Measurements from ENCODE around the gene AVEN. TPM values are rescaled to one million over a fixed set of nuclear protein-coding genes. Genes with fewer than 3 reads are reported as not detected.

AVEN gene
- polyA plus RNA-seq, 1 of the 3 experiments (the other 2 are of a cell fraction) = 7.5 TPM

- POLR2A ChIA-PET = no interaction called here
- H3K9me2 ChIP-seq = no peaks in the 10 kb centered on the region
Measured at GRCh38 chr15:33903661-33904060, 135.3 kb downstream of the AVEN start.

DNA sequence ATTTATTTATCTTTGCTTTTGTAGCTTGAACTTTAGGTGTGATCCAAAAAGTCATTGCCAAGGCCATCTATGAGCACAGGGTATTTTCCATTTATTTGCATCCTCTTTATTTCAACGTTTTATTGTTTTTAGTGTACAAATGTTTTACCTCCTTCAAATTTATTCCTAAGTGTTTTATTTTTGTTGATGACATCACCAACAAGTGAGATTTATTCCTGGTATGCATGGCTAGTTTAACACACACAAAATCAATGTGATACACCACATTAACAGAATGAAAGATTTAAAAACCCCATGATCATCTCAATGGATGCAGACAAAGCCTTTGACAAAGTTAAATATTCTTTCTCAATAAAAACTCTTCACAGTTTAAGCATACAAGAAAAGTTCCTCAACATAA lies 137.0 kb downstream of the AVEN start:
- H3K9ac ChIP-seq = no peak overlapping the region
- WGBS (ENCODE audit: low lambda C conversion rate) = 0% methylated on average over 1 of the region's 1 CpG
- H3F3A ChIP-seq (replicated peaks; ENCODE audit: insufficient read depth) = peaks cover 6% of the 10 kb centered on the region
- ChIA-PET CTCF (no interaction called here), POLR2A (no interaction called here)
- H3K4me2 ChIP-seq = no peak overlapping the region
- H3K4me1 ChIP-seq (ENCODE audit: control insufficient read depth in 1 of 2, insufficient read depth in 2 of 2, low read depth in 1 of 2, low read length in 1 of 2) = peaks cover 3 to 6% of the 10 kb centered on the region in 2 experiments; a peak in 3 of 4 replicates
- H3K27ac ChIP-seq (ENCODE audit: low read depth in 2 of 2, low read length in 1 of 2) = no peak overlapping the region
- H3K36me3 ChIP-seq (replicated peaks in 1 of 2; ENCODE audit: control insufficient read depth in 1 of 2, insufficient read depth in 2 of 2, low read length in 1 of 2) = no peaks in the 10 kb centered on the region
- no peaks in the 10 kb centered on the region for H3K9me3 ChIP-seq
- TF ChIP-seq GATA2 (CRISPR knock-in tag; IDR thresholded peaks at IDR 0.05) (no peak), JUND (IDR thresholded peaks at IDR 0.05) (no peak)
- DNase-seq = no peak
- H3K27me3 ChIP-seq (ENCODE audit: insufficient read depth) = no peaks in the 10 kb centered on the region
- no peak overlapping the region for H3K4me3 ChIP-seq (ENCODE audit: low read depth in 2 of 2, low read length in 1 of 2)
- no peak overlapping the region for H2AFZ ChIP-seq (ENCODE audit: low read depth)
- H3K9me2 ChIP-seq = no peaks in the 10 kb centered on the region
- no peaks in the 10 kb centered on the region for H4K20me1 ChIP-seq (ENCODE audit: insufficient read depth)
- no peaks in the 10 kb centered on the region for H3K79me2 ChIP-seq (ENCODE audit: insufficient read depth)

More at GRCh38 chr15:33903661-33904060, 135.3 kb downstream of the AVEN start:
- Histone ChIP-seq H3K9me3 (no peaks in the 10 kb centered on the region), H2AFZ (ENCODE audit: low read depth) (no peak overlapping the region), H3K9ac (no peak overlapping the region), H4K20me1 (ENCODE audit: insufficient read depth) (no peaks in the 10 kb centered on the region), H3K36me3 (replicated peaks in 1 of 2; ENCODE audit: control insufficient read depth in 1 of 2, insufficient read depth in 2 of 2, low read length in 1 of 2) (no peaks in the 10 kb centered on the region), H3K4me2 (no peak overlapping the region), H3K27ac (ENCODE audit: low read depth in 2 of 2, low read length in 1 of 2) (no peak overlapping the region), H3K4me1 (ENCODE audit: control insufficient read depth in 1 of 2, insufficient read depth in 2 of 2, low read depth in 1 of 2, low read length in 1 of 2) (peaks cover 0 to 12% of the 10 kb centered on the region in 2 experiments), H3F3A (replicated peaks; ENCODE audit: insufficient read depth) (peaks cover 13% of the 10 kb centered on the region), H3K79me2 (ENCODE audit: insufficient read depth) (no peaks in the 10 kb centered on the region), H3K27me3 (ENCODE audit: insufficient read depth) (no peaks in the 10 kb centered on the region), H3K4me3 (ENCODE audit: low read depth in 2 of 2, low read length in 1 of 2) (no peak overlapping the region)
- no peak for TF ChIP-seq GATA2 (CRISPR knock-in tag; IDR thresholded peaks at IDR 0.05)
- no peak for TF ChIP-seq FOSL2 (IDR thresholded peaks at IDR 0.05; ENCODE audit: borderline replicate concordance, low read depth)
- no peak for TF ChIP-seq FOXM1 (IDR thresholded peaks at IDR 0.05; ENCODE audit: low read depth)
- TF ChIP-seq RXRA (IDR thresholded peaks at IDR 0.05; ENCODE audit: borderline replicate concordance, low read depth) = no peak
- TF ChIP-seq CHD2 (IDR thresholded peaks at IDR 0.05; ENCODE audit: low read length, partially characterized antibody) = no peak
- TF ChIP-seq NRF1 (IDR thresholded peaks at IDR 0.05; ENCODE audit: low read depth, low read length) = no peak
- TF ChIP-seq, protein P1, sequence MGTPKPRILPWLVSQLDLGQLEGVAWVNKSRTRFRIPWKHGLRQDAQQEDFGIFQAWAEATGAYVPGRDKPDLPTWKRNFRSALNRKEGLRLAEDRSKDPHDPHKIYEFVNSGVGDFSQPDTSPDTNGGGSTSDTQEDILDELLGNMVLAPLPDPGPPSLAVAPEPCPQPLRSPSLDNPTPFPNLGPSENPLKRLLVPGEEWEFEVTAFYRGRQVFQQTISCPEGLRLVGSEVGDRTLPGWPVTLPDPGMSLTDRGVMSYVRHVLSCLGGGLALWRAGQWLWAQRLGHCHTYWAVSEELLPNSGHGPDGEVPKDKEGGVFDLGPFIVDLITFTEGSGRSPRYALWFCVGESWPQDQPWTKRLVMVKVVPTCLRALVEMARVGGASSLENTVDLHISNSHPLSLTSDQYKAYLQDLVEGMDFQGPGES (IDR thresholded peaks at IDR 0.05; ENCODE audit: low read depth, low read length) = no peak
- TF ChIP-seq TEAD4 (IDR thresholded peaks at IDR 0.05; ENCODE audit: borderline replicate concordance, insufficient read depth) = no peak
- DNase-seq = no peak
- WGBS (ENCODE audit: low lambda C conversion rate) = 78% methylated on average over 2 of the region's 2 CpGs
- CTCF ChIA-PET = no interaction called here

GRCh38 chr15:33894193-33894592 lies 144.8 kb downstream of the AVEN start:
- Histone ChIP-seq H3F3A (replicated peaks; ENCODE audit: insufficient read depth) (peaks cover 4% of the 10 kb centered on the region), H2AFZ (ENCODE audit: low read depth) (no peak overlapping the region), H3K36me3 (replicated peaks in 1 of 2; ENCODE audit: control insufficient read depth in 1 of 2, insufficient read depth in 2 of 2, low read length in 1 of 2) (no peaks in the 10 kb centered on the region), H3K79me2 (ENCODE audit: insufficient read depth) (no peaks in the 10 kb centered on the region), H3K27me3 (ENCODE audit: insufficient read depth) (no peaks in the 10 kb centered on the region), H4K20me1 (ENCODE audit: insufficient read depth) (no peaks in the 10 kb centered on the region), H3K9ac (no peak overlapping the region), H3K9me2 (no peaks in the 10 kb centered on the region), H3K4me2 (no peak overlapping the region), H3K27ac (ENCODE audit: low read depth in 2 of 2, low read length in 1 of 2) (no peak overlapping the region), H3K9me3 (no peaks in the 10 kb centered on the region), H3K4me1 (ENCODE audit: control insufficient read depth in 1 of 2, insufficient read depth in 2 of 2, low read depth in 1 of 2, low read length in 1 of 2) (peaks cover 3 to 5% of the 10 kb centered on the region in 2 experiments; a peak in 2 of 4 replicates), H3K4me3 (ENCODE audit: low read depth in 2 of 2, low read length in 1 of 2) (no peak overlapping the region)
- no peak for DNase-seq
- TF ChIP-seq NFIC (IDR thresholded peaks at IDR 0.05; ENCODE audit: borderline replicate concordance) (no peak), ELF1 (IDR thresholded peaks at IDR 0.05) (no peak), RXRA (IDR thresholded peaks at IDR 0.05; ENCODE audit: borderline replicate concordance, low read depth) (no peak), CTCF (IDR thresholded peaks at IDR 0.05) (no peak), EP300 (IDR thresholded peaks at IDR 0.05; ENCODE audit: borderline replicate concordance in 1 of 2, low read depth in 1 of 2, low read length in 1 of 2) (no peak), MEF2A (IDR thresholded peaks at IDR 0.05; ENCODE audit: borderline replicate concordance, low read depth) (no peak), TAF1 (IDR thresholded peaks at IDR 0.05; ENCODE audit: borderline replicate concordance, low read depth, low read length) (no peak), FOSL2 (IDR thresholded peaks at IDR 0.05; ENCODE audit: borderline replicate concordance, low read depth) (no peak), GABPA (IDR thresholded peaks at IDR 0.05; ENCODE audit: low read depth) (no peak), RFX5 (IDR thresholded peaks at IDR 0.05; ENCODE audit: low read length) (no peak), GATA2 (CRISPR knock-in tag; IDR thresholded peaks at IDR 0.05) (no peak), JUND (IDR thresholded peaks at IDR 0.05) (no peak), MAX (IDR thresholded peaks at IDR 0.05; ENCODE audit: low read depth) (no peak), TCF12 (IDR thresholded peaks at IDR 0.05) (no peak), NRF1 (IDR thresholded peaks at IDR 0.05; ENCODE audit: low read depth, low read length) (no peak)
- TF ChIP-seq, protein P2, sequence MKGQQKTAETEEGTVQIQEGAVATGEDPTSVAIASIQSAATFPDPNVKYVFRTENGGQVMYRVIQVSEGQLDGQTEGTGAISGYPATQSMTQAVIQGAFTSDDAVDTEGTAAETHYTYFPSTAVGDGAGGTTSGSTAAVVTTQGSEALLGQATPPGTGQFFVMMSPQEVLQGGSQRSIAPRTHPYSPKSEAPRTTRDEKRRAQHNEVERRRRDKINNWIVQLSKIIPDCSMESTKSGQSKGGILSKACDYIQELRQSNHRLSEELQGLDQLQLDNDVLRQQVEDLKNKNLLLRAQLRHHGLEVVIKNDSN (IDR thresholded peaks at IDR 0.05; ENCODE audit: borderline replicate concordance, low read depth) = no peak
- ChIA-PET POLR2A (no interaction called here), CTCF (interaction anchor here (1.0 kb wide), 1 partner anchor 24 kb away, joined by 3 read pairs; no protein-coding TSS in a partner anchor)
- WGBS (ENCODE audit: low lambda C conversion rate) = 98% methylated on average over 6 of the region's 6 CpGs
